GM23248 (cell line): ENCODE results near the gene NFATC2. TPM values are rescaled to one million over a fixed set of nuclear protein-coding genes. Genes with fewer than 3 reads are reported as not detected.

ENCODE experiments used
- DNase-seq: peaks from one replicate; pipeline ENCODE4 v3.0.0-alpha.2; 2015
- H2AFZ ChIP-seq: fragments of 200-600 bp; sonication (generic); 2 replicates; pipeline ENCODE4 v1.6.1; 2016; ENCODE audit warnings: antibody characterized with exemption
- H3F3A ChIP-seq: fragments of 200-600 bp; sonication (generic); 2 replicates; pipeline ENCODE4 v1.6.1; 2016; ENCODE audit warnings: mild to moderate bottlenecking, antibody characterized with exemption, mixed run types; ENCODE audit not compliant: insufficient read depth
- H3K27ac ChIP-seq: fragments of 200-600 bp; sonication (generic); 2 replicates; pipeline ENCODE4 v1.5.1; 2016; ENCODE audit warnings: mild to moderate bottlenecking
- H3K27me3 ChIP-seq: fragments of 200-600 bp; sonication (generic); replicated peaks from 2 replicates; pipeline ENCODE4 v1.6.1; 2016; ENCODE audit warnings: mild to moderate bottlenecking; ENCODE audit not compliant: insufficient read depth
- H3K36me3 ChIP-seq: fragments of 200-600 bp; sonication (generic); 2 replicates; pipeline ENCODE4 v1.6.1; 2016; ENCODE audit warnings: low read depth, mild to moderate bottlenecking
- H3K4me1 ChIP-seq: fragments of 200-600 bp; sonication (generic); 2 replicates; pipeline ENCODE4 v1.6.1; 2016; ENCODE audit warnings: mild to moderate bottlenecking; ENCODE audit not compliant: insufficient read depth
- H3K4me2 ChIP-seq: fragments of 200-600 bp; sonication (generic); one replicate; pipeline ENCODE4 v1.6.1; 2016; ENCODE audit warnings: mild to moderate bottlenecking; ENCODE audit not compliant: unreplicated experiment
- H3K4me3 ChIP-seq: fragments of 200-600 bp; sonication (generic); 2 replicates; pipeline ENCODE4 v1.5.1; 2016; ENCODE audit warnings: mild to moderate bottlenecking
- H3K79me2 ChIP-seq: fragments of 200-600 bp; sonication (generic); 2 replicates; pipeline ENCODE4 v1.6.1; 2016; ENCODE audit warnings: mild to moderate bottlenecking; ENCODE audit not compliant: insufficient read depth
- H3K9ac ChIP-seq: fragments of 200-600 bp; sonication (generic); 2 replicates; pipeline ENCODE4 v1.6.1; 2016; ENCODE audit warnings: mild to moderate bottlenecking
- H3K9me2 ChIP-seq: fragments of 200-600 bp; sonication (generic); 2 replicates; pipeline ENCODE4 v1.6.1; 2016; ENCODE audit warnings: mixed run types, mild to moderate bottlenecking, moderate library complexity; ENCODE audit not compliant: insufficient read depth
- H3K9me3 ChIP-seq: fragments of 200-600 bp; sonication (generic); one replicate; pipeline ENCODE4 v1.6.1; 2017; ENCODE audit warnings: low read depth
- H4K20me1 ChIP-seq: fragments of 200-600 bp; sonication (generic); 2 replicates; pipeline ENCODE4 v1.6.0; 2016; ENCODE audit not compliant: insufficient read depth
- EZH2 ChIP-seq: fragments of 200-600 bp; sonication (generic); IDR thresholded peaks from 2 replicates; pipeline ENCODE4 v1.6.1; 2018; ENCODE audit warnings: antibody characterized with exemption, mild to moderate bottlenecking; ENCODE audit not compliant: insufficient read depth, poor library complexity, severe bottlenecking
- EZH2phosphoT487 ChIP-seq: fragments of 200-600 bp; sonication (generic); IDR thresholded peaks from 2 replicates; pipeline ENCODE4 v1.6.1; 2018; ENCODE audit warnings: antibody characterized with exemption, moderate library complexity, mild to moderate bottlenecking, low read depth; ENCODE audit not compliant: insufficient read depth
- WGBS, 2 experiments: methylation state at CpG; one replicate each; pipeline ENCODE4 v1.1.6; 2015 to 2017; ENCODE audit warnings: low lambda C conversion rate in 2 of 2, low coverage in 1 of 2; ENCODE audit errors: missing lambda C conversion rate in 2 of 2; 5-methylcytosine and 5-hydroxymethylcytosine counted together
- in situ Hi-C: fragments of 300-500 bp; cut with MboI; formaldehyde crosslinking; loops from 2 replicates; pipeline ENCODE4 v1.15.0; 2020
- polyA plus RNA-seq: library from polyadenylated mRNA; unstranded; fragments of >200 nt; fragmentation: Nextera tagmentation; extraction: Ambion mirVana; gene quantifications from 2 replicates; pipeline ENCODE4 v1.2.1, GENCODE V29; 2016
- total RNA-seq: library from RNA; depleted of rRNA; stranded (reverse); fragments of >200 nt; shearing (Covaris generic); gene quantifications from 2 replicates; pipeline ENCODE4 v1.2.3, GENCODE V29; 2014

Gene NFATC2
- total and polyA plus RNA-seq, 2 experiments from 2014 or later: 0.11 to 0.14 TPM

DNA sequence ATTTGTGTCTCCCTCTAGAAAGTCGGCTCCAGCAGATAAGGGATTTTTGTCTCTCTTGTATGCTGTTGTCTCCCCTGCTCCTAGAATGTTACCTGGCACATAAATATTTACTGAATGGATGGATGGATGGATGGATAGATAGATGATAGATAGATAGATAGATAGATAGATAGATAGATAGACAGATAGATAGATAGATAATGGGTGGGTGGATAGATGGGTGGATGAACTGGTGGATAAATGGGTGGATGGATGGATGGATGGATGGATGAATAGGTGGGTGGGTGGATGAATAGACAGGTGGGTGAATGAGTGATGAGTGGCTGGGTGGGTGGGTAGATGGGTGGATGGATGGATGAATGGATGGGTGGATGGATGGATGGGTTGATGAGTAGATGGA is 185.0 kb downstream of the NFATC2 start:
- no peak overlapping the region for H3K9ac ChIP-seq
- H3K9me2 ChIP-seq: no peaks in the 10 kb centered on the region
- no peak overlapping the region for H2AFZ ChIP-seq
- 97 to 100% methylated on average over 1 of the region's 1 CpG for WGBS, 2 experiments
- H3K27ac ChIP-seq: no peak overlapping the region
- no peak overlapping the region for H3K4me3 ChIP-seq
- no peak for TF ChIP-seq EZH2
- no peak for TF ChIP-seq EZH2phosphoT487
- no peaks in the 10 kb centered on the region for H3K27me3 ChIP-seq
- in situ Hi-C loops: no loop called here
- no peak overlapping the region for H3K4me2 ChIP-seq
- H3K36me3 ChIP-seq: no peaks in the 10 kb centered on the region
- peaks cover 27% of the 10 kb centered on the region for H3F3A ChIP-seq
- H4K20me1 ChIP-seq: no peaks in the 10 kb centered on the region
- H3K9me3 ChIP-seq: no peaks in the 10 kb centered on the region
- peaks cover 27% of the 10 kb centered on the region for H3K4me1 ChIP-seq
- H3K79me2 ChIP-seq: no peaks in the 10 kb centered on the region
- no peak for DNase-seq

DNA sequence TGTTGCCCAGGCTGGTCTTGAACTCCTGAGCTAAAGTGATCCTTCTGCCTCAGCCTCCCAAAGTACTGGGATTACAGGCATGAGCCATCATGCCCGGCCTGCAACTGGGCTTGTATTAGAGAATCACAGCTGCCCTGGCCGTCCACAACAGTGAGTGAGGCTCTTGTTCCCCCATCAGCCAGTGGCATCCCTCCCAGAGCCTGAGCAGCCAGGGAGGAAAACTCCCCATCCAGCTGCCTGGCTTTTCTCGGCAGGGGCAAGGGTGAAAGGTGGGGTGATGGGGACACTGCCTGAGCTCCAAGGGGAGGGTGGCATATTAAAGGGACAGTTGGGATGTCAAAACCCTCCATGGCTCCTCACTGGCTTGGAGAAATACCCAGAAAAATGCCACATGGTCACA is 185.6 kb downstream of the NFATC2 start:
- no peaks in the 10 kb centered on the region for H3K27me3 ChIP-seq
- H3F3A ChIP-seq: peaks cover 31% of the 10 kb centered on the region
- no peaks in the 10 kb centered on the region for H3K9me3 ChIP-seq
- no peak overlapping the region for H3K4me3 ChIP-seq
- no peak for DNase-seq
- no peak overlapping the region for H2AFZ ChIP-seq
- no peak overlapping the region for H3K9ac ChIP-seq
- H3K9me2 ChIP-seq: no peaks in the 10 kb centered on the region
- peaks cover 29% of the 10 kb centered on the region for H3K4me1 ChIP-seq
- H4K20me1 ChIP-seq: no peaks in the 10 kb centered on the region
- WGBS, 2 experiments: 80 to 91% methylated on average over 3 of the region's 3 CpGs
- no peak overlapping the region for H3K4me2 ChIP-seq
- H3K36me3 ChIP-seq: no peaks in the 10 kb centered on the region
- H3K27ac ChIP-seq: no peak overlapping the region
- no peaks in the 10 kb centered on the region for H3K79me2 ChIP-seq
- TF ChIP-seq EZH2phosphoT487: no peak
- TF ChIP-seq EZH2: no peak
- in situ Hi-C loops: no loop called here

DNA sequence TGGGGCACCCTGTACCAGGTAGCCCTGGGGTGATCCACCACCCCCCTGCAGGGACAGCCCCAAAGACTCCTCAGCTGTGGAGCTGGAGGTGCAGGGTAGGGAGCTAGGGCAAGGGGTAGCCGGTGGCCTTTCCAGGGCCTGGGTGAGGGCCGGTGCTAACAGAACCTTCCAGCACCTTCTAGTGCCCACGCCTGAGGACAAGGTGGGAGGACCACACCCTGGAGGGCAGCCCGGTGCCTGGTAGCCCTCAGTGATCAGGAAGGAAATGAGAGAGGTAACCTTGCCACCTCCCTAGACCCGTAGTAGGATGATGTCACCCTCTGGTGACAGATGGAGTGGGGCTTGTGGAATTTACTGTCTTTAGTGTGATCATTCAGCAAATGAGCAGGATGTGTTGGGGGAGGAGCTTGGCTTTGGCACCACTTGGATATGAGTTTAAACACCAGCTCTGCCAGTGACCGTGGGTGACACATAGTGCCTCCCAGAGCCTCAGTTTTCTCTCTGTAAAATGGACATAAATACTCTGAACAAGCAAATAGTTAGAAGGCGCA is 187.7 kb downstream of the NFATC2 start:
- H3K79me2 ChIP-seq: no peaks in the 10 kb centered on the region
- DNase-seq: peak; percentile 82
- peak overlapping the region; percentile 73 for H3K27ac ChIP-seq
- peak overlapping the region; percentile 50 for H3K4me2 ChIP-seq
- no peak overlapping the region for H2AFZ ChIP-seq
- no peaks in the 10 kb centered on the region for H3K9me2 ChIP-seq
- in situ Hi-C loops: no loop called here
- H3K9me3 ChIP-seq: no peaks in the 10 kb centered on the region
- H3K4me1 ChIP-seq: peaks cover 33% of the 10 kb centered on the region
- H3K27me3 ChIP-seq: no peaks in the 10 kb centered on the region
- H4K20me1 ChIP-seq: no peaks in the 10 kb centered on the region
- H3F3A ChIP-seq: peaks cover 34% of the 10 kb centered on the region
- H3K4me3 ChIP-seq: no peak overlapping the region
- peak overlapping the region; percentile 46 for H3K9ac ChIP-seq
- WGBS, 2 experiments: 54% methylated on average over 7 of the region's 7 CpGs
- TF ChIP-seq EZH2phosphoT487: no peak
- TF ChIP-seq EZH2: no peak
- H3K36me3 ChIP-seq: no peaks in the 10 kb centered on the region

DNA sequence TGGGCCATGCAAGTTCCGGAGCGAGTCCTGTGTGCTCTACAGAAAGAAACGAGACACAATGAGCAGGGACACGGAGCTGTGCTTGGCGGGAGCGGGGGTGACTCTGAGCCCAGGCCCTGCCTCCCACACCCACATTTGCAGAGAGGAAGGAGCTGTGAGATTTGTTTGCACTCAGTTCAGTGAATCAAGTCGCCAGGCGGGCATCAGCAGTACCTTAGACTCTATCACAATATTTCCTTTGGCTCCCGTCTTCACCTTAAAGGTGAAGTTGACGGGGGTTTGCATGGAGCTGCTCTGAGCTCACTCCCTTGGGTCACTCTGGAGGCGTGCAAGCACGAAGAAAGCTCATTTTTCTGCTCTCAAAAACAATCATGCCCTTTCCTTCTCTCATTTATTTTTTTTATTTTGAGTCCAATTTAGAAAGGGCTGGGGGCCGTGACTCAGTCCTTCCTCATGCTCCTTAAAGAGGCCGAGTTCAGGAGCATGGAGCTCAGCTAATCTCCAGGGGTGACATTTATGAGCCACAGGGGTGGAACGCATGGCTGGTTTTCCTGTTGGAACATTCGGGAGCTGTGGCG is 188.2 kb downstream of the NFATC2 start:
- Histone ChIP-seq H3K4me1 (peaks cover 30% of the 10 kb centered on the region), H3K4me3 (no peak overlapping the region), H3K27ac (peak overlapping the region; percentile 73), H3K9me2 (no peaks in the 10 kb centered on the region), H4K20me1 (no peaks in the 10 kb centered on the region), H3K36me3 (no peaks in the 10 kb centered on the region), H3K4me2 (peak overlapping the region; percentile 50), H2AFZ (no peak overlapping the region), H3K9ac (peak overlapping the region; percentile 46), H3K79me2 (no peaks in the 10 kb centered on the region), H3F3A (peaks cover 35% of the 10 kb centered on the region), H3K9me3 (no peaks in the 10 kb centered on the region), H3K27me3 (no peaks in the 10 kb centered on the region)
- WGBS, 2 experiments: 56 to 57% methylated on average over 17 of the region's 17 CpGs
- TF ChIP-seq EZH2phosphoT487 (no peak), EZH2 (no peak)
- DNase-seq: peak; percentile 76
- in situ Hi-C loops: no loop called here
